GM18508 (cell line): ENCODE results near the gene LCA5L.
"Not testable (repeated sequence)": the region's sequence is repeated elsewhere in the genome, so short reads cannot be mapped to it uniquely, and the experiment has no call there.

Experiments used
- ATAC-seq: cut with Tn5 transposase; IDR thresholded peaks from one replicate; pipeline ENCODE4 v1.9.1; 2021; ENCODE audit warnings: moderate number of reproducible peaks; ENCODE audit not compliant: insufficient read depth, unreplicated experiment

The LCA5L gene

GRCh38 chr21:39388811-39389155 is 56.8 kb downstream of the LCA5L start:
- no peak for ATAC-seq

DNA sequence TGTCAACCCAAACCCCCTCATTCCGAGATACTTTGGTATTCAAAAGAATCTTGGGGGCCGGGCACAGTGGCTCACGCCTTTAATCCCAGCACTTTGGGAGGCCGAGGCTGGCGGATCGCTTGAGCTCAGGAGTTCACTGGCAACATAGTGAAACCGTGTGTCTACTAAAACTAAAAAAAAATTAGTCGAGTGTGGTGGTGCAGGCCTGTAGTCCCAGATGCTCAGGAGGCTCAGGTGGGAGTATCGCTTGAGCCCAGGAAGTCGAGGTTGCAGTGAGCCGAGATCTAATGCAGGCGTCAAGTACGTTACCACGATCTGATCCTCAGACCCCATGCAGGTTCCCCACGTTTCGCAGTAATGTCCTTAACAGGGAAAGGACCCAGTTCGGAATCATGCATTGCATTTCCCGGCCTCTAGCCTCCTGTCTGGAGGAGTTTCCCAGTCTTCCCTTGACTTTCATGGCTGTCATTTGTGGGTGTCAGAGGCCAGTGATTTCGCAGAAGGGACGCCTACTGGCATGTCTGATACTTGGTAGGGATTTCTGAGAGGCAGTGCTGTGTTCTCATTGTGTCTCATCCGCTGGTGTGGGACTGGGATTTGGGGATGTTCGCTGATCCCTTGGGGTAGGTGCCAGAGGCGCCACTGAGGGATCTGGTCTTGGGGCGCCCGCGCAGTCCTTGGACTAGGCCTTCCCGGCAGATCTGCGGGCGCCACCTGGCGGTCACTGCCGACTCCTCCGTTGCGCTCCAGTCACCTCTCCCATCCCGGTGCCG is 57.4 kb downstream of the LCA5L start:
- peak; percentile 63 for ATAC-seq

GRCh38 chr21:39387461-39388037 is 58.0 kb downstream of the LCA5L start:
- no peak for ATAC-seq

GRCh38 chr21:39386899-39387298 is 58.7 kb downstream of the LCA5L start:
- no peak for ATAC-seq

DNA sequence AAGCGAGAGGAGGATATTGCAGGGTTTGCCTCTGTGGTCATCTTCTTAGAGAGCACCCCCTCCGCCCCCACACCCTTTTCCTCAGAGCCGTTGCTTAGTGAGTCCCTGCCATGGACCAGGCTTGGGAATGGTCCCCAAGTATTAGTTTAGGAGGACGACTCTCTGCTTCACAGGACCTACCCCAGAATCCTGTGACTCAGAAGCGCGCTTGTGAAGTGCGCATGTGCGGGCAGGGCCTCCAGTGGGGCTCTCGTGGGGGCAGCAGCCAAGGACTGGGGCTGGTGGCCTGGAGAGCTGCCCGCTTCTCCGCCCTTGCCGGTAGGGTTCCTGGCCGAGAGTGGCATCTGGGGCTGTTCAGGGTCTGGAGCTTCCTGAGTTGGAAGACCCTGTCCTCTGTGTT is 59.4 kb downstream of the LCA5L start:
- ATAC-seq, result no peak

DNA sequence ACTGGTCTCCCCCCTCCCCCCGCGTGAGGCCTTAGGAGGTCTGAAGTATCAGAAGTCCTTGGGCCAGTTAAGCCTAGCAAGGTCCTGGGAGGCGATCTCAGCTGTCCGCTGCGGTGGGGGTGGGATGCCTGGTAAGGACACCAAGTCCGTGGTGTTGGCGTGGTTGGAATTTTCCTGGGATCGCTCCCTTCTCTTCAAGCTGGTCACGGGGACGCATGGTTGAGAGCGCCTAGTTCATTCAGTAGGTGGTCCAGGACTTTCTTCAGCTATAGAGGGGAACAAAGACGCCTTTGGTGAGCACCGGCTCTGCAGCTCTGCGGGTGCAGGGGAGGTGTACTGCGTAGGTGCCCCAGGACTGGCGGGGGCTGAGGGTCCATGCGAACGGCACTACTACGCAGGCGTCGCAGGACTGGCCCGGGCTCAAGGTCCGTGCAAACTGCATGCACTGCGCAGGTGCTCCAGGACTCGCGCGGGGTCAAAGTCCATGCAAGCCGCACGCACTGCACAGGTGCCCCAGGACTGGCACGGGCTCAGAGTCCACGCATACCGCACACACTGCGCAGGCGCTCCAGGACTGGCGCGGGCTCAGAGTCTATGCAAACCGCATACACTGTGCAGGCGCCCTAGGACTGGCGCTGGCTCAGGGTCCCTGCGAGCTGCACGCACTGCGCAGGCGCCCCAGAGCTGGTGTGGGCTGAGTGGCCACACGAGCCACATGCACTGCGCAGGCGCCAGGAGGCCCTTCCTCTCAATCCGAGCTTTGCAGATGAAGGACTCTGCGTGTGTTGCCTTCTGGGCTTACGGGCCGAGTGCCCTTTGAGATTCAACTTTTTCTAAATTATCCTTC is 60.1 kb downstream of the LCA5L start:
- ATAC-seq, result no peak

- no peak for ATAC-seq
These were observed 60.8 kb downstream of the LCA5L start for GRCh38 chr21:39384674-39385298.

- not testable (repeated sequence) for ATAC-seq
These were observed 63.5 kb downstream of the LCA5L start for GRCh38 chr21:39382096-39382495.

GRCh38 chr21:39381009-39381408 is 64.6 kb downstream of the LCA5L start:
- no peak for ATAC-seq

DNA sequence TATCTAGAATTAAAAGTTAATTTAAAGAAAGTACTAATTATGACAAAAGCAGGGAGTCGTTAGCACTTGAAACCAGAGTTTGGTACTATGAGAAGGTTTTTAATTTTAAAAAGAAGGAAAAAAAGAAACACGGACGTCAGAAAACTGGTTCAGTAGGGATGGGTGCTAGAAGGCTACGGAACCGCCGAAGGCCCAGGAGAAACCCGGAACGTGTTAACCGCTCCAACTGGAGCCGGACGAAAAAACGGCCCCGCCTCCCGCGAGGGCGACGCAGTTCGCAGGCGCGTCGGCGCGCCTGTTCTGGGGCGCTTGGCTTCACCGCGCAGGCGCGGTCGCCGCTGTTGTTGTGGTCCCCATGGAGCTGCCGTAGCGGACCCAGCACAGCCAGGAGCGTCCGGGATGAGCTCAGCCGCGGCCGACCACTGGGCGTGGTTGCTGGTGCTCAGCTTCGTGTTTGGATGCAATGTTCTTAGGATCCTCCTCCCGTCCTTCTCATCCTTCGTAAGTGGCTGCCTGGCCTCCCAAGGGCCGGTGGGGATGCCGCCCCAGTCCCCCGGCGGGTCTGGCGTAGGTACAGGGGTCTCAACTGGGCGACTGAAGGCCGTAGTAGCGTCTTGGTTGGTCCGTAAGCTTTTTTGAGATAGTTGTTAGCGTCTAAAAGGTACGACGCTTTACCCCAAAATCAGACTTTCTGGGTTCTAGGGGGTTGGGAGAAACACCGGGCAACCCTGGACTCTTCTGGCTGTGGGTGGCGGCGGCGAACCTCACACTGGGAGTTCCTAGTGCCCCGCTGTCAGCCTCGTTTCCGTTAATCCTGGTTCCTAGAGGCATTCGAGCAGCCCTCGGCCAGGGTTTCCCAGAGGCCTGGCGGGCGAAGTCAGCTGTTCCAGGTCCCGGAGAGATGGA is 65.3 kb downstream of the LCA5L start:
- ATAC-seq, result peak; percentile 79

GRCh38 chr21:39377444-39378050 is 68.0 kb downstream of the LCA5L start:
- no peak for ATAC-seq

GRCh38 chr21:39375446-39375845 is 70.1 kb downstream of the LCA5L start:
- no peak for ATAC-seq

DNA sequence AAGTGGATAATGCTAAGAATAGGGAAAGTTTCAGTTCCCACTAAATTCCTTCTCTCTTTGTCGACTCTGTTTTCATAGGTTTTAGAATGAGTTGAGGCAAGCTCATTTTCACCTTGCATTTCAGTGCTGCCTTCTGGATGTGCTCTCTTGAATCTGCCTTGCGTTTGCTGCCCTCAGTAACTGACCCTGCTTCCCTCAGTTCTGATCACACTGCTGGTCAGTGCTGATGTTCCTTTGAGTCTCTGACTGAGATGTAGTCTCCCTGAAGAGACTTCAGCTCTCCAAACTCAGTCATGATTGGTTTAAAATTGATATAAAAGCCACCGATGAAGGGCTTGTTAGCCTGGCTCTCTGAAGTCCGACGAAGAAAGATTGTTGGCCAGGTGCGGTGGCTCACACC is 71.5 kb downstream of the LCA5L start:
- no peak for ATAC-seq

GRCh38 chr21:39373634-39374033 is 71.9 kb downstream of the LCA5L start:
- ATAC-seq, result no peak

- not testable (repeated sequence) for ATAC-seq
These were observed 75.7 kb downstream of the LCA5L start for GRCh38 chr21:39369896-39370288.

DNA sequence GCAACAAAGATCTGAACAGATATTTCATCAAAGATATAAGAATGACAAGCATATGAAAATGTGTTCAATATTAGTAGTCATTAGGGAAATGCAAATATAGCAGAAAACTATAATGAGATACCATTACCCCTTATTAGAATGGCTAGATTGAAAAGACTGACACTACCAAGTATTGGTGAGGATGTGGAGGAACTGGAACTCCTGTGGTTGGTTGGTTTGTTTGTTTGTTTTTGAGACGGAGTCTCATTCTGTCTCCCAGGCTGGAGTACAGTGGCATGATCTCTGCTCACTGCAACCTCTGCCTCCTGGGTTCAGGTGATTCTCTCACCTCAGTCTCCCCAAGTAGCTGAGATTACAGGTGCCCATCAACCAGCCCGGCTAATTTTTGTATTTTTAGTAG is 77.8 kb downstream of the LCA5L start:
- no peak for ATAC-seq

DNA sequence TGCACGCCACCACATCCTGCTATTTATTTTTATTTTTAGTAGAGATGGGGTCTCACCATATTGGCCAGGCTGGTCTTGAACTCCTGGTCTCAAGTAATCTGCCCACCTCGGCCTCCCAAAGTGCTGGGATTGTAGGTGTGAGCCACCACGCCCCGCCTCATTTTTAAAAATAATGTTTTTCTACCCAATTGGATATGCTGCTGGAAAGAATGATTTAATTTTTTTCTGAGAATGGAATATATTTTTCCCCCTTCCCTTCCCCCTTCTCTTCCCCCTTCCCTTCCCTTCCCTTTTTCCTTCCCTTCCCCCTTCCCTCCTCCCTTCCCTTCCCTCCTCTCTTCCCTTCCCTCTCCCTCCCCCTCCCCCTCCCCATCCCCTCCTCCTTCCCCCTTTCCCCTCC is 79.0 kb downstream of the LCA5L start:
- no peak for ATAC-seq

DNA sequence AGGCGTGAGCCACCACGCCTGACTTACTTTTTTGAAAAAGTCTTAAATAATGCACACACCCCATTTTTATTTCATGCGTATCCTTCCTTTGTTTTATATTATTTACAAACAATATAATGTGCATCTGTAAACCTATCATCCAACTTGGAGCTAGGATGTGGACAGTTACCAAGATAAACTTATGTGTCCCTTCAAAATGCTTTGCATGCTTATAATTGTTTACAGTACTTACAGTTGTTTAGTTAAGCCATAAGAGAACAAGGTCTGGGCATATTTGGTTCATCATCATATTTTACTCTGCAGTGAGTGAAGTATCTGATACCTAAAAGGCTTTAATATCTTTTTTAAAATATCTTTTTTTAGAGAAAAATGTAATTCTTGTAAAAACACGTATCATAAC is 80.6 kb downstream of the LCA5L start:
- no peak for ATAC-seq
